HL-60 (cell line): Measurements from ENCODE around the gene SLC25A25.

Experiments
- CTCF ChIP-seq: IDR thresholded peaks from one replicate; pipeline ENCODE4 v1.5.1; 2011; ENCODE audit warnings: low read length, control low read depth, inconsistent platforms; ENCODE audit not compliant: insufficient read depth
- GABPA ChIP-seq: IDR thresholded peaks from 2 replicates; pipeline ENCODE4 v1.6.1; 2012; ENCODE audit warnings: low read depth
- POLR2AphosphoS5 ChIP-seq: IDR thresholded peaks from 2 replicates; pipeline ENCODE4 v1.6.1; 2012; ENCODE audit warnings: low read depth
- REST ChIP-seq: IDR thresholded peaks from 2 replicates; pipeline ENCODE4 v1.6.1; 2012; ENCODE audit warnings: low read depth; ENCODE audit not compliant: insufficient replicate concordance
- SPI1 ChIP-seq: IDR thresholded peaks from 2 replicates; pipeline ENCODE4 v1.6.1; 2012; ENCODE audit warnings: low read depth, mild to moderate bottlenecking, borderline replicate concordance

- TF ChIP-seq POLR2AphosphoS5: no peak
- TF ChIP-seq CTCF: no peak
- no peak for TF ChIP-seq REST
- TF ChIP-seq GABPA: no peak
- no peak for TF ChIP-seq SPI1
Observed at GRCh38 chr9:128146591-128147120, 78.6 kb downstream of the SLC25A25 start.
